Lower leg skin (tissue), 4 donors: ENCODE measurements around the gene KRT34. TPM values are rescaled to one million over a fixed set of nuclear protein-coding genes. Genes with fewer than 3 reads are reported as not detected.
A peak's percentile ranks its signal among the peaks of the same experiment; 100 is the strongest.

Source experiments
- DNase-seq, 2 donors: peaks; one replicate each; pipeline ENCODE4 v3.0.0-alpha.2; 2019; ENCODE audit warnings: low spot score in 2 of 2
- H3K4me3 ChIP-seq: fragments of 200-600 bp; sonication (generic); 2 replicates; pipeline ENCODE4 v1.5.1; 2017; ENCODE audit warnings: mild to moderate bottlenecking, low read depth; ENCODE audit not compliant: poor library complexity, severe bottlenecking
- POLR2A ChIP-seq, 2 donors: fragments of 450-650 bp; IDR thresholded peaks; one replicate each; pipeline ENCODE4 v1.6.1; 2016 to 2017; ENCODE audit warnings: antibody characterized with exemption in 2 of 2, mild to moderate bottlenecking in 1 of 2, moderate library complexity in 1 of 2
- WGBS, 2 donors: methylation state at CpG; one replicate each; pipeline ENCODE4 v1.1.5; 2018; 5-methylcytosine and 5-hydroxymethylcytosine counted together
- intact Hi-C: fragments of 100-400 bp; cut with DNase I; formaldehyde crosslinking; loops from one replicate; pipeline ENCODE4 v1.15.0; 2023; ENCODE audit warnings: low total_unique reads
- total RNA-seq, 4 donors: library from RNA; depleted of rRNA; stranded (reverse); fragments of >200 nt; gene quantifications; one replicate each; pipeline ENCODE4 v1.1.0, GENCODE V29; 2016
- TF ChIP-seq, protein P1 (sequence below), 3 donors: fragments of 450-650 bp; IDR thresholded peaks; one replicate each; pipeline ENCODE4 v1.5.1; 2016; ENCODE audit warnings: antibody characterized with exemption in 3 of 3, mild to moderate bottlenecking in 3 of 3, moderate library complexity in 2 of 3

KRT34 gene
- total RNA-seq, 4 donors from 2014 or later = 0.72 to 143 (median 6.3) TPM

GRCh38 chr17:41332239-41332638, 49.9 kb downstream of the KRT34 start:
- H3K4me3 ChIP-seq = no peak overlapping the region
- WGBS, 2 donors = 91 to 94% methylated on average over 2 of the region's 2 CpGs
- intact Hi-C loops = no loop called here
- peak in 1 of 2 donors; percentile 46 for DNase-seq
- TF ChIP-seq POLR2A (IDR thresholded peaks at IDR 0.05) = no peak
- TF ChIP-seq, protein P1, sequence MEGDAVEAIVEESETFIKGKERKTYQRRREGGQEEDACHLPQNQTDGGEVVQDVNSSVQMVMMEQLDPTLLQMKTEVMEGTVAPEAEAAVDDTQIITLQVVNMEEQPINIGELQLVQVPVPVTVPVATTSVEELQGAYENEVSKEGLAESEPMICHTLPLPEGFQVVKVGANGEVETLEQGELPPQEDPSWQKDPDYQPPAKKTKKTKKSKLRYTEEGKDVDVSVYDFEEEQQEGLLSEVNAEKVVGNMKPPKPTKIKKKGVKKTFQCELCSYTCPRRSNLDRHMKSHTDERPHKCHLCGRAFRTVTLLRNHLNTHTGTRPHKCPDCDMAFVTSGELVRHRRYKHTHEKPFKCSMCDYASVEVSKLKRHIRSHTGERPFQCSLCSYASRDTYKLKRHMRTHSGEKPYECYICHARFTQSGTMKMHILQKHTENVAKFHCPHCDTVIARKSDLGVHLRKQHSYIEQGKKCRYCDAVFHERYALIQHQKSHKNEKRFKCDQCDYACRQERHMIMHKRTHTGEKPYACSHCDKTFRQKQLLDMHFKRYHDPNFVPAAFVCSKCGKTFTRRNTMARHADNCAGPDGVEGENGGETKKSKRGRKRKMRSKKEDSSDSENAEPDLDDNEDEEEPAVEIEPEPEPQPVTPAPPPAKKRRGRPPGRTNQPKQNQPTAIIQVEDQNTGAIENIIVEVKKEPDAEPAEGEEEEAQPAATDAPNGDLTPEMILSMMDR (IDR thresholded peaks at IDR 0.05) = no peak

- intact Hi-C loops = no loop called here
- DNase-seq = peak in 1 of 2 donors; percentile 39
- TF ChIP-seq, protein P1 (IDR thresholded peaks at IDR 0.05) = no peak
- no peak for TF ChIP-seq POLR2A (IDR thresholded peaks at IDR 0.05)
- no peak overlapping the region for H3K4me3 ChIP-seq
- WGBS, 2 donors = 85 to 90% methylated on average over 7 of the region's 7 CpGs
These were observed 50.5 kb downstream of the KRT34 start for GRCh38 chr17:41331606-41332005.

DNA sequence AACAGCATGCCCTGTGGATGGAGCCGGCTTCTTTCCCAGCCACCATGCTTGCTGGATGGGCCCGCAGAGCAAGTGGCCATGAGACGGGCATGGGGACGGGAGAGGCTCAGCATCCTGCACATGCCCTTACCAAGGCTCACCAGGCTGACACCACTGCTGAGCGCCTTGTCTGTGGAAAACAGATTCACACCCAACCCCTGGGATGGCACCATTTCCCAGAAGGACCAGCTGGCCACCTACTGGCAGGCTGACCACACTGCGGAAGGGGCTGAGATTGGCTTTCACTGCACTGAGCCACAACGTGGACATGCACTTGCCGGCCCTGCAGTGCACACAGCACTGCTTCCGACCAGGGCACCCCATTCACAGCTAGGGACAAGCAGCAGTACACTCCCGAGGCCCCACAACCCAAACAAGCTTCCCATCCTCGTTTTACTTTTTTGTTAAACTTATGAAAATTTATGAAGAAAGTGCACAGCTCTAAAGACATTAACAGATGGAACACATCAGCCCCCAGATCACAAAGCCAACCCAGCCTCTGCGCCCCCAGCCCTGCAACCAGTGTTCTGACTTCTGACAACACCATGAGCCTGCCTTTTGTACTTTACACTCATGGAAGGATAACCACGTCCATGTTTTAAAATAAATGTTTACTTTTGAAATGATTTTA, 52.7 kb downstream of the KRT34 start:
- WGBS, 2 donors = 51 to 53% methylated on average over 8 to 13 of the region's 13 CpGs
- TF ChIP-seq POLR2A (IDR thresholded peaks at IDR 0.05) = no peak
- no peak overlapping the region for H3K4me3 ChIP-seq
- intact Hi-C loops = loop anchor here (10.0 kb wide), 1 partner anchor 425 kb away; no protein-coding TSS in a partner anchor
- DNase-seq = peak in 1 of 2 donors; percentile 87

DNA sequence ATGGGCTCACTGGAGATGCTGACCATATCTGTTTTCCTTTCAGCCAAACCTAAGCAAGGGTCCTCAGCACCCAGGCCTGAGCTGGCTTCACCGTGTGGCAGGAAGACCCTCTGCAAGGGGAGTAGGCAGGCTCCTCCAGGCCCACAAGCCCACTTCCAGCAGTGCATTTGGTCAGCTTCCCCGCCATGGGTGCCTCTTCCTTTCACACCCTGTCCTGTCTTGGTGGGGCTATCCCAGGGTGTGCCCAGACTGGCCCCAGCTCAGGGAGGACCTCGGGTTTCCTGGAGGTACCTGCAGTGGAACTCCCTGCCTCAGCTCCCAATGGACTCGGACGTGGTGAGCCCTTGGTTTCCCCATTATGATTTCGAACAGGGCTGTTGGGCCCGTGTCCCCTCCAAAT, 53.9 kb downstream of the KRT34 start:
- H3K4me3 ChIP-seq = no peak overlapping the region
- TF ChIP-seq, protein P1 (IDR thresholded peaks at IDR 0.05) = no peak
- TF ChIP-seq POLR2A (IDR thresholded peaks at IDR 0.05) = no peak
- intact Hi-C loops = loop anchor here (10.0 kb wide), 1 partner anchor 423 kb away; no protein-coding TSS in a partner anchor
- DNase-seq = no peak
- 92 to 94% methylated on average over 6 of the region's 7 CpGs for WGBS, 2 donors

Other genes with a start within 250 kb of the KRT34 start
- 10 to 100 TPM in 1 of 4 donors, under 1 TPM in 1, not detected in 2; 0.25 to 54.3 TPM for gene KRTAP4-6, start 241.8 kb downstream of the KRT34 start, total RNA-seq
- gene KRTAP4-5, start 232.5 kb downstream of the KRT34 start, total RNA-seq = 10 to 100 TPM in 1 of 4 donors, under 1 TPM in 1, not detected in 2; 0.34 to 14.9 TPM
- gene KRTAP4-4, start 221.6 kb downstream of the KRT34 start, total RNA-seq = 100 to 1,000 TPM in 1 of 4 donors, under 1 TPM in 1, not detected in 2; 0.84 to 102 TPM
- 10 to 100 TPM in 1 of 4 donors, 1 to 10 TPM in 1, not detected in 2; 1.2 to 54.0 TPM for gene KRTAP4-3, start 214.1 kb downstream of the KRT34 start, total RNA-seq
- 10 to 100 TPM in 1 of 4 donors, 1 to 10 TPM in 1, not detected in 2; 5.0 to 75.4 TPM for gene KRTAP4-2, start 204.1 kb downstream of the KRT34 start, total RNA-seq
- 10 to 100 TPM in 1 of 4 donors, 1 to 10 TPM in 1, not detected in 2; 2.1 to 66.2 TPM for gene KRTAP4-1, start 197.4 kb downstream of the KRT34 start, total RNA-seq
- under 1 TPM in 1 of 4 donors, not detected in 3; 0.91 TPM for gene KRTAP9-1, start 192.4 kb downstream of the KRT34 start, total RNA-seq
- 100 to 1,000 TPM in 1 of 4 donors, 10 to 100 TPM in 1, not detected in 2; 18.1 to 183 TPM for gene KRTAP9-2, start 155.7 kb downstream of the KRT34 start, total RNA-seq
- 100 to 1,000 TPM in 1 of 4 donors, 1 to 10 TPM in 1, under 1 TPM in 1, not detected in 1; 0.27 to 218 (median 8.7) TPM for gene KRTAP9-3, start 149.9 kb downstream of the KRT34 start, total RNA-seq
- 100 to 1,000 TPM in 1 of 4 donors, under 1 TPM in 2, not detected in 1; 0.47 to 120 (median 0.97) TPM for gene KRTAP9-8, start 144.3 kb downstream of the KRT34 start, total RNA-seq
- gene KRTAP9-4, start 132.6 kb downstream of the KRT34 start, total RNA-seq = 100 to 1,000 TPM in 1 of 4 donors, 1 to 10 TPM in 1, under 1 TPM in 1, not detected in 1; 0.37 to 177 (median 2.1) TPM
- gene KRTAP9-9, start 126.9 kb downstream of the KRT34 start, total RNA-seq = 10 to 100 TPM in 1 of 4 donors, 1 to 10 TPM in 1, not detected in 2; 2.1 to 94.5 TPM
- under 1 TPM in 2 of 4 donors, not detected in 2; 0.38 to 0.62 TPM for gene KRTAP9-6, start 116.9 kb downstream of the KRT34 start, total RNA-seq
- 10 to 100 TPM in 1 of 4 donors, under 1 TPM in 1, not detected in 2; 0.51 to 17.1 TPM for gene KRTAP9-7, start 106.6 kb downstream of the KRT34 start, total RNA-seq
- 1 to 10 TPM in 1 of 4 donors, not detected in 3; 2.5 TPM for gene KRTAP29-1, start 79.5 kb downstream of the KRT34 start, total RNA-seq
- gene KRTAP16-1, start 73.0 kb downstream of the KRT34 start, total RNA-seq = 1 to 10 TPM in 1 of 4 donors, not detected in 3; 5.9 TPM
- gene KRTAP17-1, start 66.6 kb downstream of the KRT34 start, total RNA-seq = 10 to 100 TPM in 1 of 4 donors, 1 to 10 TPM in 1, not detected in 2; 1.3 to 38.6 TPM
- gene KRT33A, start 31.5 kb downstream of the KRT34 start, total RNA-seq = 10 to 100 TPM in 2 of 4 donors, under 1 TPM in 1, not detected in 1; 0.25 to 73.9 (median 11.0) TPM
- 100 to 1,000 TPM in 1 of 4 donors, 1 to 10 TPM in 1, under 1 TPM in 1, not detected in 1; 0.25 to 117 (median 4.4) TPM for gene KRT33B, start 12.5 kb downstream of the KRT34 start, total RNA-seq
- 100 to 1,000 TPM in 1 of 4 donors, 10 to 100 TPM in 3; 15.9 to 197 (median 24.1) TPM for gene KRT31, start 15.3 kb upstream of the KRT34 start, total RNA-seq
- not detected for gene KRT37, start 42.3 kb upstream of the KRT34 start, total RNA-seq
- 1 to 10 TPM in 2 of 4 donors, not detected in 2; 1.3 to 1.8 TPM for gene KRT38, start 58.7 kb upstream of the KRT34 start, total RNA-seq
- 10 to 100 TPM in 1 of 4 donors, under 1 TPM in 1, not detected in 2; 0.46 to 11.6 TPM for gene KRT32, start 85.1 kb upstream of the KRT34 start, total RNA-seq
- gene KRT35, start 98.8 kb upstream of the KRT34 start, total RNA-seq = under 1 TPM in 1 of 4 donors, not detected in 3; 0.84 TPM
- gene KRT36, start 107.6 kb upstream of the KRT34 start, total RNA-seq = under 1 TPM in 1 of 4 donors, not detected in 3; 0.97 TPM
- gene KRT13, start 123.3 kb upstream of the KRT34 start, total RNA-seq = under 1 TPM in 2 of 4 donors, not detected in 2; 0.19 to 0.46 TPM
- gene KRT15, start 136.6 kb upstream of the KRT34 start, total RNA-seq = 1,000 to 10,000 TPM in 2 of 4 donors, 100 to 1,000 TPM in 2; 802 to 1,380 (median 1,140) TPM
- gene KRT19, start 146.0 kb upstream of the KRT34 start, total RNA-seq = 100 to 1,000 TPM in 3 of 4 donors, 10 to 100 TPM in 1; 96.0 to 482 (median 285) TPM
- 1 to 10 TPM in 1 of 4 donors, under 1 TPM in 2, not detected in 1; 0.47 to 1.6 (median 0.91) TPM for gene KRT9, start 189.8 kb upstream of the KRT34 start, total RNA-seq
- 1,000 to 10,000 TPM; 4,210 to 7,487 (median 6,656) TPM for gene KRT14, start 204.6 kb upstream of the KRT34 start, total RNA-seq
- gene KRT16, start 230.5 kb upstream of the KRT34 start, total RNA-seq = 100 to 1,000 TPM in 1 of 4 donors, 10 to 100 TPM in 3; 79.2 to 447 (median 81.8) TPM
- 1,000 to 10,000 TPM in 2 of 4 donors, 100 to 1,000 TPM in 2; 474 to 1,574 (median 971) TPM for gene KRT17, start 242.3 kb upstream of the KRT34 start, total RNA-seq